Liver (tissue), 9 donors: ENCODE data around the gene CDK5R2. TPM values are rescaled to one million over a fixed set of nuclear protein-coding genes. Genes with fewer than 3 reads are reported as not detected.

Source experiments
- DNase-seq: peaks from one replicate; pipeline ENCODE4 v3.0.0-alpha.2; 2017; ENCODE audit warnings: low spot score
- H3K27ac ChIP-seq, 2 donors: one replicate each; pipeline ENCODE4 v1.7.0; 2013; ENCODE audit warnings: inconsistent platforms in 2 of 2, low read length in 2 of 2, control low read depth in 1 of 2, low read depth in 1 of 2, mild to moderate bottlenecking in 1 of 2
- H3K27me3 ChIP-seq, 4 donors: one replicate each; pipeline versions ENCODE4 v1.6.1 to v1.7.0; 2013; ENCODE audit warnings: low read length in 3 of 4, inconsistent platforms in 1 of 4, mild to moderate bottlenecking in 1 of 4, moderate library complexity in 1 of 4; ENCODE audit not compliant: control insufficient read depth in 4 of 4, insufficient read depth in 4 of 4
- H3K36me3 ChIP-seq, 4 donors: one replicate each; pipeline versions ENCODE4 v1.6.1 to v1.7.0; 2013; ENCODE audit warnings: low read length in 3 of 4, mild to moderate bottlenecking in 3 of 4, low read depth in 1 of 4, moderate library complexity in 1 of 4; ENCODE audit not compliant: control insufficient read depth in 4 of 4, insufficient read depth in 3 of 4
- H3K4me1 ChIP-seq, 4 donors: one replicate each; pipeline versions ENCODE4 v1.6.1 to v1.7.0; 2013; ENCODE audit warnings: low read length in 3 of 4, mild to moderate bottlenecking in 3 of 4, moderate library complexity in 1 of 4; ENCODE audit not compliant: control insufficient read depth in 4 of 4, insufficient read depth in 4 of 4
- H3K4me3 ChIP-seq, 3 donors: one replicate each; pipeline versions ENCODE4 v1.6.1 to v1.7.0; 2013; ENCODE audit warnings: low read length in 3 of 3, control low read depth in 1 of 3, low read depth in 1 of 3, mild to moderate bottlenecking in 1 of 3
- H3K9ac ChIP-seq, 2 donors: one replicate each; pipeline ENCODE4 v1.7.0; 2013; ENCODE audit warnings: low read length in 2 of 2, mild to moderate bottlenecking in 2 of 2, moderate library complexity in 2 of 2, control low read depth in 1 of 2, low read depth in 1 of 2
- H3K9me3 ChIP-seq, 4 donors: one replicate each; pipeline versions ENCODE4 v1.6.1 to v1.7.0; 2013; ENCODE audit warnings: low read length in 3 of 4; ENCODE audit not compliant: control insufficient read depth in 4 of 4
- CTCF ChIP-seq: fragments of 150-350 bp; IDR thresholded peaks from 2 replicates; pipeline ENCODE4 v1.5.1; 2017; ENCODE audit warnings: improper control_type of control experiment, low read depth, low read length; ENCODE audit not compliant: missing input control
- EGR1 ChIP-seq, 2 donors: IDR thresholded peaks; 2 replicates each; pipeline ENCODE4 v1.6.1; 2016 to 2018; ENCODE audit warnings: antibody characterized with exemption in 2 of 2, low read depth in 2 of 2
- FOXA1 ChIP-seq: IDR thresholded peaks from 2 replicates; pipeline ENCODE4 v1.6.1; 2016; ENCODE audit warnings: antibody characterized with exemption
- FOXA2 ChIP-seq: IDR thresholded peaks from 2 replicates; pipeline ENCODE4 v1.6.1; 2016; ENCODE audit warnings: antibody characterized with exemption
- GABPA ChIP-seq, 2 donors: IDR thresholded peaks in 1 of 2; conservative IDR thresholded peaks in 1 of 2; 2 replicates each; pipeline ENCODE4 v1.6.1; 2016; ENCODE audit warnings: antibody characterized with exemption in 2 of 2, mild to moderate bottlenecking in 1 of 2, moderate library complexity in 1 of 2
- HNF4A ChIP-seq, 2 donors: conservative IDR thresholded peaks; 2 replicates each; pipeline ENCODE4 v1.6.1; 2016; ENCODE audit warnings: antibody characterized with exemption in 2 of 2, mild to moderate bottlenecking in 2 of 2
- HNF4G ChIP-seq: IDR thresholded peaks from 2 replicates; pipeline ENCODE4 v1.6.1; 2016; ENCODE audit warnings: antibody characterized with exemption
- JUND ChIP-seq, 2 donors: IDR thresholded peaks; 2 replicates each; pipeline ENCODE4 v1.6.1; 2016; ENCODE audit warnings: antibody characterized with exemption in 2 of 2
- NR2F2 ChIP-seq: IDR thresholded peaks from 2 replicates; pipeline ENCODE4 v1.6.1; 2016; ENCODE audit warnings: antibody characterized with exemption
- RAD21 ChIP-seq, 2 donors: IDR thresholded peaks; 2 replicates each; pipeline ENCODE4 v1.6.1; 2016; ENCODE audit warnings: antibody characterized with exemption in 2 of 2, mild to moderate bottlenecking in 2 of 2
- RXRA ChIP-seq, 2 donors: IDR thresholded peaks; 2 replicates each; pipeline ENCODE4 v1.6.1; 2017 to 2018; ENCODE audit warnings: antibody characterized with exemption in 2 of 2, mild to moderate bottlenecking in 1 of 2
- SP1 ChIP-seq: IDR thresholded peaks from 2 replicates; pipeline ENCODE4 v1.6.1; 2018; ENCODE audit warnings: antibody characterized with exemption, mild to moderate bottlenecking
- TAF1 ChIP-seq: conservative IDR thresholded peaks from 2 replicates; pipeline ENCODE4 v1.6.1; 2016; ENCODE audit warnings: antibody characterized with exemption, mild to moderate bottlenecking
- YY1 ChIP-seq: IDR thresholded peaks from 2 replicates; pipeline ENCODE4 v1.6.1; 2016; ENCODE audit warnings: antibody characterized with exemption, mild to moderate bottlenecking
- ZBTB33 ChIP-seq: IDR thresholded peaks from 2 replicates; pipeline ENCODE4 v1.6.1; 2016; ENCODE audit warnings: antibody characterized with exemption
- WGBS: extraction: QIAGEN DNeasy Blood & Tissue Kit; methylation state at CpG from one replicate; pipeline ENCODE4 v1.1.7; 2013; 5-methylcytosine and 5-hydroxymethylcytosine counted together
- polyA plus RNA-seq, 2 donors: library from polyadenylated mRNA; stranded (reverse) in 1 of 2; unstranded in 1 of 2; fragments of 200-250 nt in 1 of 2; fragments of >200 nt in 1 of 2; fragmentation: Nextera tagmentation in 1 of 2; extraction: Ambion mirVana in 1 of 2; gene quantifications; one replicate each; pipeline versions ENCODE4 v1.2.1 to v1.2.3, GENCODE V29; 2013 to 2015
- total RNA-seq, 2 donors: library from RNA; depleted of rRNA; stranded (reverse); fragments of >200 nt; gene quantifications; one replicate each; pipeline ENCODE4 v1.2.3, GENCODE V29; 2014
- TF ChIP-seq, protein P1 (sequence below): IDR thresholded peaks from 2 replicates; pipeline ENCODE4 v1.6.1; 2016; ENCODE audit warnings: antibody characterized with exemption
- TF ChIP-seq, protein P2 (sequence below): IDR thresholded peaks from 2 replicates; pipeline ENCODE4 v1.6.1; 2016; ENCODE audit warnings: antibody characterized with exemption, mild to moderate bottlenecking
- donor health status: healthy.
- donor health status: healthy.
- donor health status: healthy.
- donor health status: healthy.
- donor health status: healthy.

CDK5R2 gene
- total and polyA plus RNA-seq, 4 donors: not detected

GRCh38 chr2:218958276-218958675 is 1.2 kb upstream of the CDK5R2 start:
- TF ChIP-seq TAF1: no peak
- no peak for TF ChIP-seq RAD21 (IDR thresholded peaks at IDR 0.05)
- TF ChIP-seq, protein P1, sequence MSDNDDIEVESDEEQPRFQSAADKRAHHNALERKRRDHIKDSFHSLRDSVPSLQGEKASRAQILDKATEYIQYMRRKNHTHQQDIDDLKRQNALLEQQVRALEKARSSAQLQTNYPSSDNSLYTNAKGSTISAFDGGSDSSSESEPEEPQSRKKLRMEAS: no peak
- TF ChIP-seq HNF4A (conservative IDR thresholded peaks at IDR 0.05): no peak
- no peak for TF ChIP-seq JUND (IDR thresholded peaks at IDR 0.05)
- TF ChIP-seq NR2F2: no peak
- TF ChIP-seq ZBTB33: no peak
- TF ChIP-seq FOXA1: no peak
- no peak for TF ChIP-seq RXRA (IDR thresholded peaks at IDR 0.05)
- TF ChIP-seq FOXA2: no peak
- no peak for TF ChIP-seq GABPA (IDR thresholded peaks at IDR 0.05 in 1 of 2, conservative IDR thresholded peaks at IDR 0.05 in 1 of 2)
- TF ChIP-seq, protein P2, sequence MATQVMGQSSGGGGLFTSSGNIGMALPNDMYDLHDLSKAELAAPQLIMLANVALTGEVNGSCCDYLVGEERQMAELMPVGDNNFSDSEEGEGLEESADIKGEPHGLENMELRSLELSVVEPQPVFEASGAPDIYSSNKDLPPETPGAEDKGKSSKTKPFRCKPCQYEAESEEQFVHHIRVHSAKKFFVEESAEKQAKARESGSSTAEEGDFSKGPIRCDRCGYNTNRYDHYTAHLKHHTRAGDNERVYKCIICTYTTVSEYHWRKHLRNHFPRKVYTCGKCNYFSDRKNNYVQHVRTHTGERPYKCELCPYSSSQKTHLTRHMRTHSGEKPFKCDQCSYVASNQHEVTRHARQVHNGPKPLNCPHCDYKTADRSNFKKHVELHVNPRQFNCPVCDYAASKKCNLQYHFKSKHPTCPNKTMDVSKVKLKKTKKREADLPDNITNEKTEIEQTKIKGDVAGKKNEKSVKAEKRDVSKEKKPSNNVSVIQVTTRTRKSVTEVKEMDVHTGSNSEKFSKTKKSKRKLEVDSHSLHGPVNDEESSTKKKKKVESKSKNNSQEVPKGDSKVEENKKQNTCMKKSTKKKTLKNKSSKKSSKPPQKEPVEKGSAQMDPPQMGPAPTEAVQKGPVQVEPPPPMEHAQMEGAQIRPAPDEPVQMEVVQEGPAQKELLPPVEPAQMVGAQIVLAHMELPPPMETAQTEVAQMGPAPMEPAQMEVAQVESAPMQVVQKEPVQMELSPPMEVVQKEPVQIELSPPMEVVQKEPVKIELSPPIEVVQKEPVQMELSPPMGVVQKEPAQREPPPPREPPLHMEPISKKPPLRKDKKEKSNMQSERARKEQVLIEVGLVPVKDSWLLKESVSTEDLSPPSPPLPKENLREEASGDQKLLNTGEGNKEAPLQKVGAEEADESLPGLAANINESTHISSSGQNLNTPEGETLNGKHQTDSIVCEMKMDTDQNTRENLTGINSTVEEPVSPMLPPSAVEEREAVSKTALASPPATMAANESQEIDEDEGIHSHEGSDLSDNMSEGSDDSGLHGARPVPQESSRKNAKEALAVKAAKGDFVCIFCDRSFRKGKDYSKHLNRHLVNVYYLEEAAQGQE: no peak
- TF ChIP-seq SP1: no peak
- no peak for TF ChIP-seq CTCF

DNA sequence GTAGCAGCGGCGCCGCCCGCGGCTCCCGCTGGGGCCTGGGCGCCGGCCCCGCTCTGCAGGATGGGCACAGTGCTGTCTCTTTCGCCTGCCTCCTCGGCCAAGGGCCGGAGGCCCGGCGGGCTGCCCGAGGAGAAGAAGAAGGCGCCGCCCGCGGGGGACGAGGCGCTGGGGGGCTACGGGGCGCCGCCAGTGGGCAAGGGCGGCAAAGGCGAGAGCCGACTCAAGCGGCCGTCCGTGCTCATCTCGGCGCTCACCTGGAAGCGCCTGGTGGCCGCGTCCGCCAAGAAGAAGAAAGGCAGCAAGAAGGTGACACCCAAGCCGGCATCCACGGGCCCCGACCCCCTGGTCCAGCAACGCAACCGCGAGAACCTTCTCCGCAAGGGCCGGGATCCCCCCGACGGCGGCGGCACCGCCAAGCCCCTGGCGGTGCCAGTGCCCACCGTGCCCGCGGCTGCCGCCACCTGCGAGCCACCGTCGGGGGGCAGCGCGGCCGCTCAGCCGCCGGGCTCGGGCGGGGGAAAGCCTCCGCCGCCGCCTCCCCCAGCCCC is 369 bp downstream of the CDK5R2 start:
- 3% methylated on average over 67 of the region's 67 CpGs for WGBS
- Histone ChIP-seq H3K9ac (no peak overlapping the region), H3K36me3 (no peaks in the 10 kb centered on the region), H3K27ac (no peak overlapping the region), H3K4me3 (peak overlapping the region in 1 of 3 donors; percentile 40), H3K4me1 (peaks cover 0 to 12% (median 5%) of the 10 kb centered on the region in 4 donors), H3K9me3 (no peaks in the 10 kb centered on the region), H3K27me3 (peaks cover 6 to 17% (median 9%) of the 10 kb centered on the region in 4 donors)
- DNase-seq: no peak
- TF ChIP-seq HNF4A (conservative IDR thresholded peaks at IDR 0.05) (no peak), HNF4G (no peak), EGR1 (IDR thresholded peaks at IDR 0.05; ENCODE audit: low read depth in 2 of 2) (no peak), SP1 (no peak), ZBTB33 (no peak), YY1 (no peak), FOXA1 (no peak), FOXA2 (no peak), RAD21 (IDR thresholded peaks at IDR 0.05) (no peak), CTCF (no peak), TAF1 (no peak), GABPA (IDR thresholded peaks at IDR 0.05 in 1 of 2, conservative IDR thresholded peaks at IDR 0.05 in 1 of 2) (no peak), NR2F2 (no peak), RXRA (IDR thresholded peaks at IDR 0.05) (no peak), JUND (IDR thresholded peaks at IDR 0.05) (no peak)

More at GRCh38 chr2:218958276-218958675, 1.2 kb upstream of the CDK5R2 start:
- H3K4me1 ChIP-seq: peaks cover 0 to 12% (median 5%) of the 10 kb centered on the region in 4 donors
- H3K9ac ChIP-seq: no peak overlapping the region
- peaks cover 4 to 14% (median 9%) of the 10 kb centered on the region in 4 donors for H3K27me3 ChIP-seq
- WGBS: 88% methylated on average over 1 of the region's 1 CpG
- no peak overlapping the region for H3K4me3 ChIP-seq
- H3K27ac ChIP-seq: no peak overlapping the region
- no peaks in the 10 kb centered on the region for H3K9me3 ChIP-seq
- no peaks in the 10 kb centered on the region for H3K36me3 ChIP-seq
- no peak for DNase-seq
